Stimulated activated memory B cell treated with anti-CD40 and anti-IgM and Interleukin-4, amounts not matched to agents 10 μg/mL and 1 μg/mL and 100 μg/mL, for 72 hours (primary cell): ENCODE results near the gene CCSAP.
"Not testable (repeated sequence)": the region's sequence is repeated elsewhere in the genome, so short reads cannot be mapped to it uniquely, and the experiment has no call there.

Source experiments
- ATAC-seq: fragments of 150-1000 bp; cut with Tn5 transposase; 2 replicates; pipeline ENCODE4 v1.10.0; 2021
- H3K27ac Mint-ChIP-seq: one replicate; pipeline ENCODE4 v1.8.0; 2022; ENCODE audit warnings: mild to moderate bottlenecking, mixed read lengths
- H3K27me3 Mint-ChIP-seq: one replicate; pipeline ENCODE4 v1.8.0; 2022; ENCODE audit warnings: mixed read lengths
- H3K36me3 Mint-ChIP-seq: one replicate; pipeline ENCODE4 v1.8.0; 2022; ENCODE audit warnings: mixed read lengths
- H3K4me1 Mint-ChIP-seq: one replicate; pipeline ENCODE4 v1.8.0; 2022; ENCODE audit warnings: mixed read lengths
- H3K4me3 Mint-ChIP-seq: one replicate; pipeline ENCODE4 v1.8.0; 2022; ENCODE audit warnings: mild to moderate bottlenecking, moderate library complexity, mixed read lengths
- H3K9me3 Mint-ChIP-seq: one replicate; pipeline ENCODE4 v1.8.0; 2022; ENCODE audit warnings: mixed read lengths

The CCSAP gene

DNA sequence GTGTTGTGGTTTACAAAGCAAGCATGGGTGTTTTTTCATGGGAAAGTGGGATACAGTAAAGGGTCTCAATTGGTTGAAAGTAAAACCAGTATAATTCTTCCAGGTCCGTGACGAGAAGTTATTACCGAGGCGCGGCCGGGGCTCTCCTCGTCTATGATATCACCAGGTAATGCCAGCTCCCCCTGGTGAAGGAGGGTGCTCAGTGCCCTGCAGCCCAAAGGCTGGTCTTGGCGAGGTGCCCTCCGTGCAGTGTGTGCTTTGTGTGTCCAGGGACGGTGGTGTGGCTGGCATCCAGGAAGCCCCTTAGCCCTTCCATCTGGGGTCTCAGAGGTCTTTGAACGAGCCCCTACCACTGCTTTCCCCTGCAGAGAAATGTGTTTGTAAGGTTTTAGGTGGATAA, 47.1 kb downstream of the CCSAP start:
- no peak overlapping the region for H3K27ac Mint-ChIP-seq

DNA sequence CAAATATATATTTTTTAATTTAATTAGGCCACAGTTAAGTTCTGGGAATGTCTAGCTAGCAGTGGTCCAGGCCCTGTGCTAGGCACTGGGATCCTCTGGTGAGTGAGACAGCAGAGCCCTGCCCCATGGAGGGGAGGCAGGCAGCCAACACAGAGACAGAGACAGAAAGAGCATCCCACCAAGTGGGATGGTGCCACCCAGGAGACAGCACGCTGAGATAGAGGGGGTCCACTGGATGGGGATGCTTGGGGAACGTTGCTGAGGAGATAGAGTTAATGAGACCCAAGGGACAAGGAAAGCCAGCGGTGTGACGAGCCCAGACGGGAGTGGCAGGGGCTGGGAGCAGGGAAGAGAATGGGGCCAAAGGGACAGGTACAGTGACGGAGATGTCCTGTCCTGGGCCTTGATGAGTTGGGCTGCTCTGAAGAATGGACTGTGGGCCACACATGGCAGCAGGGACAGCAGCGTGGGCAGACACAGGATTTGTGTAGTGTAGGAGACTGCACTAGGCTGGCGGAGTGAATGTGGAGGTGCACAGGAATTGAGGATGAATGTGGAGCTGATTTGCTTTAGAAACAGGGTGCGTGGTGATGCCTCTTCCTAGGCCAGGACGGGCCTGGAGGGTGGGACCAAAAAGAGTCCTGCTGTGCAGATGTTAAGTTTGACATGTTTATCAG, 49.2 kb downstream of the CCSAP start:
- no peak for ATAC-seq
- H3K9me3 Mint-ChIP-seq = peaks cover 3% of the 10 kb centered on the region
- H3K27me3 Mint-ChIP-seq = no peaks in the 10 kb centered on the region
- H3K36me3 Mint-ChIP-seq = peaks cover 61% of the 10 kb centered on the region
- H3K4me3 Mint-ChIP-seq = no peak overlapping the region
- peak overlapping the region; percentile 6 for H3K27ac Mint-ChIP-seq
- H3K4me1 Mint-ChIP-seq = peaks cover 13% of the 10 kb centered on the region

More for the DNA sequence above, 47.1 kb downstream of the CCSAP start:
- no peaks in the 10 kb centered on the region for H3K27me3 Mint-ChIP-seq
- H3K4me1 Mint-ChIP-seq = peaks cover 13% of the 10 kb centered on the region
- no peak for ATAC-seq
- H3K9me3 Mint-ChIP-seq = peaks cover under 1% of the 10 kb centered on the region
- H3K4me3 Mint-ChIP-seq = no peak overlapping the region
- peaks cover 59% of the 10 kb centered on the region for H3K36me3 Mint-ChIP-seq

DNA sequence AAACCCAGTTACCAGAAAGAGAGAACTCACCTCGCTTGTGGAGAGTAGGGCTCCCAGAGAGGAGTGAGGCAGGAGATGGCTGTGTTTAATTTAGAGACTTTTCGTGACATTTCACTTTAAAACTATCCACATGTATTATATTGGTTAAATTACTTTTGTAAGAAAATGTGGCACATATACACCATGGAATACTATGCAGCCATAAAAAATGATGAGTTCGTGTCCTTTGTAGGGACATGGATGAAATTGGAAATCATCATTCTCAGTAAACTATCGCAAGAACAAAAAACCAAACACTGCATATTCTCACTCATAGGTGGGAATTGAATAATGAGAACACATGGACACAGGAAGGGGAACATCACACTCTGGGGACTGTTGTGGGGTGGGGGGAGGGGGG, 51.2 kb downstream of the CCSAP start:
- not testable (repeated sequence) for ATAC-seq, H3K9me3 Mint-ChIP-seq, H3K27ac Mint-ChIP-seq, H3K4me3 Mint-ChIP-seq, H3K27me3 Mint-ChIP-seq
- H3K36me3 Mint-ChIP-seq = peaks cover 77% of the 10 kb centered on the region
- peaks cover 30% of the 10 kb centered on the region for H3K4me1 Mint-ChIP-seq

DNA sequence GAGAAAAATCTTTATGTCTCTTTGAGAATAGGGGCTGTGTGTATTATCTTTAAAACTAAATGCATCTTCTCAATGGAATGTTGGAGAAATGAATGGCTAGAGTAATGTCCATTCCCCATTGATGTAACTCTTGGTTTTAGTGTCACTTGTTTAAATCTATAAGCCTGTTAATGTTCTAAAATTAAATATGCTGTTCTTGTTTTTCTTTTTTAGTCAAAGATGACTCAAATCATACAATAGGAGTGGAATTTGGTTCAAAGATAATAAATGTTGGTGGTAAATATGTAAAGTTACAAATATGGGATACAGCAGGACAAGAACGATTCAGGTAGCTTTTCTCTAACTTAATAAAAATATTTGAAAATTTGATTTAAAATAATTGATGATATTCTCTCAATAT, 54.3 kb downstream of the CCSAP start:
- Mint-ChIP-seq H3K4me3 (no peak overlapping the region), H3K4me1 (peaks cover 38% of the 10 kb centered on the region), H3K9me3 (peaks cover 3% of the 10 kb centered on the region), H3K36me3 (peaks cover 72% of the 10 kb centered on the region), H3K27me3 (no peaks in the 10 kb centered on the region), H3K27ac (no peak overlapping the region)
- ATAC-seq = no peak

DNA sequence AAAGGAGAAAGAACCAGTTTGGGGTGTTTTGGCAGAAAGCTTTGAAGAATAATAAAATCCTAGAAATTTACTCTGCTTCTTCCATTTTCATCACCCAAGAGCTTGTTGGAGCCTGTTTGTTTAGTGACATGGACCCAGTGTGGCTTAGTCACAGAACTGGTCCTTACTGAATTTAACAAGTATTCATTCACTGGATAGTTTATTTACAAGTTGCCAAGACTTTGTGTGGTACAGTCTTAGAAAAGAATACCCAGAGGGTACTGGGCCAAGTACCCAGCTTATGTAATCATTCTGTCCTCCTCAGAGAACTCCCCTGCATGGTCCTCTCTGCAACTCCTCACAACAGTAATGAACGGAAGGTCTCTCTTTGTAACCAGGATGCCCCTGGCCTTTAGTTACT, 55.6 kb downstream of the CCSAP start:
- peaks cover 73% of the 10 kb centered on the region for H3K36me3 Mint-ChIP-seq
- H3K27me3 Mint-ChIP-seq = no peaks in the 10 kb centered on the region
- H3K4me1 Mint-ChIP-seq = peaks cover 46% of the 10 kb centered on the region
- no peak overlapping the region for H3K4me3 Mint-ChIP-seq
- peaks cover 3% of the 10 kb centered on the region for H3K9me3 Mint-ChIP-seq
- no peak for ATAC-seq
- no peak overlapping the region for H3K27ac Mint-ChIP-seq

DNA sequence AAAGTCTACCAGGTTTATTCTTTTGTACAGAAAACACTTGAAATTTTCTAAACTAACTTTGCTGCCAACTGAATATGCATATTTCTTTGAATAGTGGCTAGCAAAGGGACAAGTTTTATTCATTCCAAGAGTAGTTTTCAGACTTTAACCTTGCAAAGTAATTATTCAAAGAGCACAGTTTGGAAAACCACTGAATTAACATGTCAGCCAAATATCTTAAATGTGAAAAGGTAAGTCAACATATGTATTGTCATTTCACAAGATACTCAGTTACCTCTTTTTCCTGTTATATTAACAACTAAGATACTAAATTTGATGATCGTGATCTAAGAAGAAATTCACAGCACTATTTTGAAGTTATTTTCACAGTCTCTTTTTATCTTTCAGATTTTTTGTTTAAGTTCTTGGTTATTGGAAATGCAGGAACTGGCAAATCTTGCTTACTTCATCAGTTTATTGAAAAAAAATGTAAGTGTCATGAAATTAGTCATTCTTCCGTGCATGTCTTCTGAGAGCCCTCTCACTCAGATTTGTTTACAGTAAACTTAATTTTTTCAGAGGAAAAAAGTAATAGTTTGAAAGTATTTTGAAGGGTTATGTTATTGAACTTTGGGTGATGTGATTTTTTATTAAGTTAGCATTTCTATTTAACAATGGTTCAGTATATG, 56.6 kb downstream of the CCSAP start:
- H3K27me3 Mint-ChIP-seq = no peaks in the 10 kb centered on the region

DNA sequence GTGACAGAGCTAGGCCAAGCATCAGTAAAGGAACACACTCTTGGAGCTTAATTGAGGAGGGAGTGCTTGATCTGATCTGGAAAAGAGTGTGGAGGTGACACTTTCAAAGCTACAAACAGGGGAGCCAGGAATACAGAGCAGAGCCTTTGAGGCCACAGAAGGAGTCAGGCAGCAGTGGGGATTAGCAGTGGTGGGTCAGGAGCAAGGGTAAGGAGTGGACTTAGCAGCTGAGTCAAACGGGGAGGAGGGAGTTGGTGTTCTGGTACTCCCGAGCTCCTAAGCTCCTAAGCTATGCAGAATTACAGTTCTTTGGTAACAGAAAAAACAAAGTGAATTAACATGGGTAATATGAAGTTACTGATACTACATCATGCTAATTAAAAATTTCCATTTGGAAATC, 57.4 kb downstream of the CCSAP start:
- Mint-ChIP-seq H3K27ac (no peak overlapping the region), H3K27me3 (no peaks in the 10 kb centered on the region), H3K9me3 (no peaks in the 10 kb centered on the region), H3K4me1 (peaks cover 59% of the 10 kb centered on the region), H3K36me3 (peaks cover 66% of the 10 kb centered on the region), H3K4me3 (no peak overlapping the region)
- ATAC-seq = no peak

More for the DNA sequence above, 56.6 kb downstream of the CCSAP start:
- Mint-ChIP-seq H3K4me3 (no peak overlapping the region), H3K27ac (no peak overlapping the region), H3K36me3 (peaks cover 72% of the 10 kb centered on the region), H3K9me3 (peaks cover 3% of the 10 kb centered on the region), H3K4me1 (peaks cover 55% of the 10 kb centered on the region)
- ATAC-seq = no peak

DNA sequence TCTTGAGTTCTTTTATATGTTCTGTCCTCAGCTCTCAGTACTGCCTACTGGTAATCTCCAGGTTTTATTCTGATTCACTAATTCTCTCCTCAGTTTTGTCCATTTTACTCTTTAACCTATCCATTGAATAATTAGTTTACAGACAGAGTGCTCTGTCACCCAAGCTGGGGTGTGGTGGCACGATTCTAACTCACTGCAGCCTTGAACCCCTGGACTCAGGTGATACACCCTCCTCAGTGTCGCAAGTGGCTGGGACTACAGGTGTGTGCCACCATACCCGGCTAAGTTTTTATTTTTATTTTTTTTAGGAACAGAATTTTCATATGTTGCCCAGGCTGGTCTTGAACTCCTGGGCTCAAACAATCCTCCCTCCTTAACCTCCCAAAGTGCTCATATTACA, 58.0 kb downstream of the CCSAP start:
- Mint-ChIP-seq H3K27ac (peak overlapping the region; percentile 10), H3K36me3 (peaks cover 64% of the 10 kb centered on the region), H3K27me3 (no peaks in the 10 kb centered on the region), H3K4me1 (peaks cover 59% of the 10 kb centered on the region), H3K9me3 (no peaks in the 10 kb centered on the region), H3K4me3 (no peak overlapping the region)
- no peak for ATAC-seq

DNA sequence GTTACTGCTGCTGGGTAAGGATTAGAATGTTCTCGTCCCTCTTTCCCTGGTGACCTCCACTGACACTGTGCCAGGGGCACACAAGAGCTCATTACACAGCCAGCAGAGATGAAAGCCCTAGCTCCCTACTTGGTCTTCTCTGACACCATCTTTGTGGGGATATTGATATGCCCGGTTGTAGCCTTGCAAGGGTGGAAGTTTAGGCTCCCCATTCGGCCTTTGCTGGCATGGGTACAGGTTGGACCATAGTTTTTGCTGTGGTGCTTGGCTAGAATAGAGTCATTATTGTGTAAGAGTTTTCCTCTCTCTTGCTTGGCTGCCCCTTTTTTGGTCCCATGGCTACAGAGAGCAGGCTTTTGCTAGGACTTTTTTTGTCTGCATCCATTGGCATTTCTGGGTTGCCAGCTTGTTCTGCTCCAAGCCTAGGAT, 59.6 kb downstream of the CCSAP start:
- no peaks in the 10 kb centered on the region for H3K27me3 Mint-ChIP-seq
- peaks cover 48% of the 10 kb centered on the region for H3K36me3 Mint-ChIP-seq
- no peak for ATAC-seq
- H3K4me1 Mint-ChIP-seq = peaks cover 57% of the 10 kb centered on the region
- H3K27ac Mint-ChIP-seq = no peak overlapping the region
- H3K4me3 Mint-ChIP-seq = no peak overlapping the region
- H3K9me3 Mint-ChIP-seq = no peaks in the 10 kb centered on the region

DNA sequence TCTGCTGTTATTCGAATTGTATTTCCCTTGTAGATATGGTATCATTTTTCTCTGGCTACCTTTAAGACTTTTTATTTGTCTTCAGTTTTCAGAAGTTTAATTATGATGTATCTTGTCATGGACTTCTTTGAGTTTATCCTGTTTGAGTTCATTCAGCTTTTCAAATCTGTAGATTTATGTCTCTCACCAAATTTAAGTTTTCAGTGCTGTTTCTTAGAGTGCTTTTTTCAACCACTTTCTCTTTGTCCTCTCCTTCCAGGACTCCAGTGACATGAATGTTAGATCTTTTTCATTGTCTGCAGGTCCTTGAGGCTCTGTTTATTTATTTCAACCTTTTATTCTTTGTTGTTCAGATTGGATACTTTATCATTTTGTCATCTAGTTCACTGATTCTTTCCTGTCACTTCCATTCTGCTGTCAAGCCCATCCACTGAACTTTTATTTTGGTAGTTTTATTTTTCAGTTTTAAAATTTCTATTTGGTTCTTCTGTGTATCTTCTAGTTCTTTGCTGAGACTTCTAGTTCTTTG, 60.5 kb downstream of the CCSAP start:
- Mint-ChIP-seq H3K27me3 (no peaks in the 10 kb centered on the region), H3K9me3 (no peaks in the 10 kb centered on the region), H3K27ac (no peak overlapping the region), H3K36me3 (peaks cover 40% of the 10 kb centered on the region), H3K4me3 (no peak overlapping the region), H3K4me1 (peaks cover 48% of the 10 kb centered on the region)
- ATAC-seq = no peak

DNA sequence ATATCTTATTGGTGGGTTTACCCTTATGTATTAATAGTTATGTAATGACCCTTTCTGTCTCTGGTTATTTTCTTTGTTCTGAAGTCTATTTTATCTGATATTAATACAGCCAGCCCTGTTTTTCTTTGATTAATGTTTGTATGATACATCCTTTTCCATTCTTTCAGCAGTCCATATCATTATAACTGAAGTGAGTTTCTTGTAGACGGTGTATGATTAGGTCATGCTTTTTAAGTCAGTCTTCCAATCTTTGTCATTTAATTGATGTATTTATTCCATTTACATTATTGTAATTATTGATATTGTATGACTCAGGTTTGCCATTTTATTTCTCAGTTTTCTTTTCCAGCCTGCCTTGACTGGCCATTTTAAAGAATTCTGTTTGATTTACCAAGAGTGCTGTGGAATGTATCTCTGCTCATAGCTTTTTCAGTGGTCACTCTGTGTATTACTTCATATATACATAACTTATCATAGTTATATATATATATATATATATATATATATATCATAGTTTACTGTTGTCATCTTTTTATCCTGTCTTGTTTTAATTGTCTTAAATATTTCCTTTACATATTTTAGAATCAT, 61.4 kb downstream of the CCSAP start:
- H3K36me3 Mint-ChIP-seq = peaks cover 33% of the 10 kb centered on the region
- H3K27ac Mint-ChIP-seq = no peak overlapping the region
- no peak overlapping the region for H3K4me3 Mint-ChIP-seq
- no peak for ATAC-seq
- H3K9me3 Mint-ChIP-seq = no peaks in the 10 kb centered on the region
- no peaks in the 10 kb centered on the region for H3K27me3 Mint-ChIP-seq
- H3K4me1 Mint-ChIP-seq = peaks cover 39% of the 10 kb centered on the region

DNA sequence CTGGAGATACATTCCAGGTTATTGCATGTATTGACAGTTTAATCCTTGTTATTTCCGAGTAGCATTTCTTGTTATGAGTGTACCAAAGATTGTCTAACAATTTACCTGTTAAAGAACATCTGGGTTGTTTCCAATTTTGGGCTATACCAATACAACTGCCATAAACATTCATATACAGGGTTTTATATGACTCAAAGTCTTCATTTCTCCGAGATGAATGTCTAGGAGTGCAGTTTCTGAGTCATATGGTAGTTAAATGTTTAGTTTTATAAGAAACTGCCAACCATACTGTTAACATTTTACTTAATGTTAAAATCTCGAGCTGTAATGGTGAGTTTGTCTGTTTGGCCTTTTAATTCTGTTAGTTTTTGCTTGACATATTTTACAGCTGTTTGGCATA, 61.9 kb downstream of the CCSAP start:
- Mint-ChIP-seq H3K36me3 (peaks cover 32% of the 10 kb centered on the region), H3K4me3 (no peak overlapping the region), H3K4me1 (peaks cover 37% of the 10 kb centered on the region), H3K27me3 (no peaks in the 10 kb centered on the region), H3K9me3 (no peaks in the 10 kb centered on the region), H3K27ac (no peak overlapping the region)
- ATAC-seq = no peak

DNA sequence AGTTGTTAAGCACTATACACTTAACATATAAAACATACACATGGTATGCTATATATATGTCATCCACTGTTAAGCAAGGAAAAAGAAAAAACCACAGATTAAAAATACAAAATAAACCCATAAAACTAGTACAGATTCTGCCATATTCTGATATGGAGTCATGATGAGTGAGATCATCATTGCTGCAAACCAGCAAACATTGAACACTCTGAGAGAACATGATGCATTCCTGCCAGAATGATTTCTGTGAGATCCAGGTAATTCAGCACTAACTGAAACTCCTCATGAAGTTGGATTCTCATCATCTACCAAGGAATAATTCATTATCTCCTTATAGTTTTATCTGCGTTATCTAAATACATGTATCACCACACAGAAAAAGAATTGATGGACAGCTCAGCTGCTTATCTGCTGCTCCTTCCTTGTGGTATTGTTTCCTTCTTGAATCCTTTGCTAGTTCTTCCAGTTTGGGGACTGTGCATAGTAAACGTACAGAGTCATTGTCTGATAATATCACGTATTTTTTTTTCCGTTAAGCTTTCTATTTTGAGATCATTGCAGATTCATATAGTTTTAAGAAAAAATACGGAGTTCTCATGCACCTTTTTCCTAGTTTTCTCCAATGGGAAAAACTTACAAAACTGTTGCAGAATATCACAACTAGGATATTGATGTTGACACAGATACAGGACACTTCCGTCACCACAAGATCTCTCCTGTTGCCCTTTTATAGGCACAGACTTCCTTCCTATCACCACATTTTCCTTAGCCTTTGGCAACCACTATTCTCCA, 62.6 kb downstream of the CCSAP start:
- Mint-ChIP-seq H3K27me3 (no peaks in the 10 kb centered on the region), H3K36me3 (peaks cover 29% of the 10 kb centered on the region), H3K4me1 (peaks cover 32% of the 10 kb centered on the region), H3K27ac (no peak overlapping the region), H3K4me3 (no peak overlapping the region), H3K9me3 (no peaks in the 10 kb centered on the region)
- no peak for ATAC-seq

DNA sequence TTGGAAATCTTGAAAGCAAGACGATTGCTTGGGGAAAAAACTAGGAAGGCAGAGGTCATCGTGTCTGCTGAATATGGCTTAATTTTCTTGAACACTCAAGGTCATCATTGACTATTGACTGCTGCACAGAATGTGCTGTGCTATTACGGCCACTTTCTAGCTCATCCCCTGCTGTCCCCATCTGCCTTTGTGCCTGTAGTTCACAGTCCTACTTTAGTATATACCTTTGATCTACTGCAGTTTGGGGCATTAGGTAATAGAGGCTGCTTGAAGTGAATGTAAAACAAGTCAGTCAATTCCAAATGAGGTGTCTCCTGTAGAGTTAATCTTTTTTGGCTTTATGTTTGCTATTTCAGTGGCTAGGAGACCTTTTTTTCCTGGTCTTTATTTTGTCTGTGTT, 63.6 kb downstream of the CCSAP start:
- no peak overlapping the region for H3K4me3 Mint-ChIP-seq
- peaks cover 30% of the 10 kb centered on the region for H3K4me1 Mint-ChIP-seq
- H3K36me3 Mint-ChIP-seq = peaks cover 20% of the 10 kb centered on the region
- H3K9me3 Mint-ChIP-seq = no peaks in the 10 kb centered on the region
- no peaks in the 10 kb centered on the region for H3K27me3 Mint-ChIP-seq
- no peak for ATAC-seq
- no peak overlapping the region for H3K27ac Mint-ChIP-seq

DNA sequence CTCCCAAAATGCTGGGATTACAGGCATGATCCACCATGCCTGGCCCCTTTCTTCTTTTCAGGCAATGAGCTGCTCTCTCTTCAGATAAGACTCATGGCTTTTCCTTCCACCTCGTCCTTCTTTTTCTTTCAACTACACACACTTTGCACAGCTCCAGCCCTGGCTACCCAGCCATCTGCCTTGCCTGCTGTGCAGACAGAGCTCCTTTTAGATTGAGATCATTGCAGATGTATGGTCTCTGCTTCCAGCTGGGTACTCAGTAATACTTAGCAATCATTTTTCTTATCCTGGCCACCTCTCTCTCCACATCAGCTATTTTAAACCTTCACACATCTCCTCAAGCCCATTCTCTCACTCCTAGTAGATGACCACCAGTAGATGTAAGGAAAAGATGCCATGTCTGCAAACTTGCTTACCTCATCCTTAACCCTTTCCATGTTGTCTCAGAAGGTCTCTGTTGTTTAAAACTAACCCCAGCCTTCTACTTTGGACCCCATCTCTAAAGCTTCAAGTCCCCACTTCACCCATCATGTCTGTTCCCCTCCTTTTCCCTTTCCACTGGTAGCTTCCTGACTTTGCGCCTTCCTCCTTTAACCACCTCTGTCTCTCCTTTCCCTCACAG, 64.6 kb downstream of the CCSAP start:
- Mint-ChIP-seq H3K27ac (no peak overlapping the region), H3K27me3 (no peaks in the 10 kb centered on the region), H3K4me1 (peaks cover 30% of the 10 kb centered on the region), H3K9me3 (no peaks in the 10 kb centered on the region), H3K4me3 (no peak overlapping the region), H3K36me3 (peaks cover 20% of the 10 kb centered on the region)
- no peak for ATAC-seq
